ENCODE data around the gene SLC30A5.

SLC30A5 gene

GRCh38 chr5:69084903-69085302 is 8.9 kb upstream of the SLC30A5 start:
- TF ChIP-seq FOXP2 (optimal IDR thresholded peaks at IDR 0.05; ENCODE audit: borderline replicate concordance, extremely low read depth, extremely low read length, insufficient read depth) (no peak), SIN3A (IDR thresholded peaks at IDR 0.05; ENCODE audit: borderline replicate concordance, insufficient read depth, low read length) (no peak), POLR2AphosphoS5 (IDR thresholded peaks at IDR 0.05; ENCODE audit: low read depth, low read length) (no peak), TAF1 (IDR thresholded peaks at IDR 0.05; ENCODE audit: borderline replicate concordance, insufficient read depth, low read length) (no peak)
- TF ChIP-seq, protein P1, sequence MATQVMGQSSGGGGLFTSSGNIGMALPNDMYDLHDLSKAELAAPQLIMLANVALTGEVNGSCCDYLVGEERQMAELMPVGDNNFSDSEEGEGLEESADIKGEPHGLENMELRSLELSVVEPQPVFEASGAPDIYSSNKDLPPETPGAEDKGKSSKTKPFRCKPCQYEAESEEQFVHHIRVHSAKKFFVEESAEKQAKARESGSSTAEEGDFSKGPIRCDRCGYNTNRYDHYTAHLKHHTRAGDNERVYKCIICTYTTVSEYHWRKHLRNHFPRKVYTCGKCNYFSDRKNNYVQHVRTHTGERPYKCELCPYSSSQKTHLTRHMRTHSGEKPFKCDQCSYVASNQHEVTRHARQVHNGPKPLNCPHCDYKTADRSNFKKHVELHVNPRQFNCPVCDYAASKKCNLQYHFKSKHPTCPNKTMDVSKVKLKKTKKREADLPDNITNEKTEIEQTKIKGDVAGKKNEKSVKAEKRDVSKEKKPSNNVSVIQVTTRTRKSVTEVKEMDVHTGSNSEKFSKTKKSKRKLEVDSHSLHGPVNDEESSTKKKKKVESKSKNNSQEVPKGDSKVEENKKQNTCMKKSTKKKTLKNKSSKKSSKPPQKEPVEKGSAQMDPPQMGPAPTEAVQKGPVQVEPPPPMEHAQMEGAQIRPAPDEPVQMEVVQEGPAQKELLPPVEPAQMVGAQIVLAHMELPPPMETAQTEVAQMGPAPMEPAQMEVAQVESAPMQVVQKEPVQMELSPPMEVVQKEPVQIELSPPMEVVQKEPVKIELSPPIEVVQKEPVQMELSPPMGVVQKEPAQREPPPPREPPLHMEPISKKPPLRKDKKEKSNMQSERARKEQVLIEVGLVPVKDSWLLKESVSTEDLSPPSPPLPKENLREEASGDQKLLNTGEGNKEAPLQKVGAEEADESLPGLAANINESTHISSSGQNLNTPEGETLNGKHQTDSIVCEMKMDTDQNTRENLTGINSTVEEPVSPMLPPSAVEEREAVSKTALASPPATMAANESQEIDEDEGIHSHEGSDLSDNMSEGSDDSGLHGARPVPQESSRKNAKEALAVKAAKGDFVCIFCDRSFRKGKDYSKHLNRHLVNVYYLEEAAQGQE (IDR thresholded peaks at IDR 0.05; ENCODE audit: insufficient read depth in 1 of 2, low read depth in 2 of 2, low read length in 2 of 2) = no peak

DNA sequence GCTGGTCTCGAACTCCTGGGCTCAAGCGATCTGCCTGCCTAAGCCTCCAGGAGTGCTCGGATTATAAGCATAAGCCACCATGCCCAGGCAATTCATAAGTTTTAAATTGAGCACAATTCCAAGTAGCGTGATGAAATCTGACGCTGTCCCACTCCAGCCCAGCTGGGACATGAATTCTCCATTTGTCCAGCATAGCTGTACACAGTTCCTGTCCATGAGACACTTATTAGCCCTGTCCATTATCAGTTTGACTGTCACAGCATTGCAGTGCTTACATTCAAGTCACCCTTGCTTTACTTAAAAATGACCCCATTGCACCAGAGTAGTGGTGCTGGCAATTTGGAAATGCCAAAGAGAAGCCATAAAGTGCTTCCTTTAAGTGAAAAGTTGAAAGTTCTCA is 7.6 kb upstream of the SLC30A5 start:
- TF ChIP-seq SIN3A (IDR thresholded peaks at IDR 0.05; ENCODE audit: borderline replicate concordance, insufficient read depth, low read length) (no peak), TAF1 (IDR thresholded peaks at IDR 0.05; ENCODE audit: borderline replicate concordance, insufficient read depth, low read length) (no peak), POLR2AphosphoS5 (IDR thresholded peaks at IDR 0.05; ENCODE audit: low read depth, low read length) (no peak), FOXP2 (optimal IDR thresholded peaks at IDR 0.05; ENCODE audit: borderline replicate concordance, extremely low read depth, extremely low read length, insufficient read depth) (no peak)
- TF ChIP-seq, protein P1 (IDR thresholded peaks at IDR 0.05; ENCODE audit: insufficient read depth in 1 of 2, low read depth in 2 of 2, low read length in 2 of 2) = no peak

GRCh38 chr5:69090158-69090557 is 3.7 kb upstream of the SLC30A5 start:
- TF ChIP-seq POLR2AphosphoS5 (IDR thresholded peaks at IDR 0.05; ENCODE audit: low read depth, low read length) (no peak), TAF1 (IDR thresholded peaks at IDR 0.05; ENCODE audit: borderline replicate concordance, insufficient read depth, low read length) (no peak), SIN3A (IDR thresholded peaks at IDR 0.05; ENCODE audit: borderline replicate concordance, insufficient read depth, low read length) (no peak), FOXP2 (optimal IDR thresholded peaks at IDR 0.05; ENCODE audit: borderline replicate concordance, extremely low read depth, extremely low read length, insufficient read depth) (no peak)
- TF ChIP-seq, protein P1 (IDR thresholded peaks at IDR 0.05; ENCODE audit: insufficient read depth in 1 of 2, low read depth in 2 of 2, low read length in 2 of 2) = no peak

GRCh38 chr5:69091771-69092170 is 2.0 kb upstream of the SLC30A5 start:
- TF ChIP-seq, protein P1 (IDR thresholded peaks at IDR 0.05; ENCODE audit: insufficient read depth in 1 of 2, low read depth in 2 of 2, low read length in 2 of 2) = no peak
- no peak for TF ChIP-seq TAF1 (IDR thresholded peaks at IDR 0.05; ENCODE audit: borderline replicate concordance, insufficient read depth, low read length)

DNA sequence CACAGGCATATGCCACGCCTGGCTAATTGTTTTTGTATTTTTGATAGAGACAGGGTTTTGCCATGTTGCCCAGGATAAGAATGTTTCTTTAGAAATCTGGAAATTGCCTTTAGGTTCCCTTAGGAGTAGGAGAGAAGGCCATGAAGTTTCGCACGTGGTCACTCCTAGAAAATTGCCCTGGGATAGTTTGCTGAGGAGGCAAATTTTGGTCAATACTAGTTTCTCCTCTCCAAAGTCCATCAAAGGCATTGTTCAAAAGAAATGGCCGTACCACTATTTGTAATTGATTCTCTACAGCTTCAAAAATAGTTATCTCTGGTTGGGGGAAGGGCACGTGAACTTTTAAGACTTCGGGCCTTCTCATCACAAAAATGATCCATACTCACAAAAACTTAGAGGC is 845 bp upstream of the SLC30A5 start:
- TF ChIP-seq POLR2AphosphoS5 (IDR thresholded peaks at IDR 0.05; ENCODE audit: low read depth, low read length) = no peak
- TF ChIP-seq, protein P1 (IDR thresholded peaks at IDR 0.05; ENCODE audit: insufficient read depth in 1 of 2, low read depth in 2 of 2, low read length in 2 of 2) = no peak
- no peak for TF ChIP-seq SIN3A (IDR thresholded peaks at IDR 0.05; ENCODE audit: borderline replicate concordance, insufficient read depth, low read length)
- TF ChIP-seq TAF1 (IDR thresholded peaks at IDR 0.05; ENCODE audit: borderline replicate concordance, insufficient read depth, low read length) = no peak
- TF ChIP-seq FOXP2 (optimal IDR thresholded peaks at IDR 0.05; ENCODE audit: borderline replicate concordance, extremely low read depth, extremely low read length, insufficient read depth) = no peak
